ENCODE measurements around the gene TBX18. TPM values are rescaled to one million over a fixed set of nuclear protein-coding genes. Genes with fewer than 3 reads are reported as not detected.

TBX18 gene
- total RNA-seq, 2 donors from 2014 or later, result not detected

- peaks cover 4% of the 10 kb centered on the region for H3K9me3 Mint-ChIP-seq
- H3K27me3 Mint-ChIP-seq, result peaks cover 25% of the 10 kb centered on the region
- H3K36me3 Mint-ChIP-seq (ENCODE audit: low read depth), result no peaks in the 10 kb centered on the region
- no peak overlapping the region for H3K27ac Mint-ChIP-seq
- no peak for ATAC-seq (replicated peaks)
- no peak overlapping the region for H3K4me3 Mint-ChIP-seq
- no peaks in the 10 kb centered on the region for H3K4me1 Mint-ChIP-seq
Measured at GRCh38 chr6:84779380-84779779, 15.0 kb upstream of the TBX18 start.

DNA sequence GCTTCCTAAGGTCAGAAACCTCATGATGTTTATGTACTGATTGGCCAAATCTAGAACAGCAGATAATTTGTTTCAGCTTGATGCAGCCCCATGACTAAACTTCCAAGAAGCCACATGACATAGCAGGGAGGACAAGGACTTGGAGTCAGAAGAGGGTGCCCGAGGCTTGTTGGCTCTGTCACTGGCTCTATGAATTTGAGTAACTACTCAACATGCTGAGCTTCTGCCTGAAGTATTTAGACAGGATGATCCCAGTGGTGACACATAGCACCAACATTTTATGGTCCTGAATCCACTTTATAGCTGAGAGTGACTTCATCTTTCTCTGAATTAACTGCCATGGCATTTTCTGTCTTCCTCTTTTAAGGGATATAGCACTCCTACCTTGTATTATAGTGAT is 13.5 kb upstream of the TBX18 start:
- Mint-ChIP-seq H3K27ac (no peak overlapping the region), H3K27me3 (peaks cover 31% of the 10 kb centered on the region), H3K9me3 (peaks cover 4% of the 10 kb centered on the region), H3K4me1 (no peaks in the 10 kb centered on the region), H3K4me3 (no peak overlapping the region), H3K36me3 (ENCODE audit: low read depth) (no peaks in the 10 kb centered on the region)
- no peak for ATAC-seq (replicated peaks)

DNA sequence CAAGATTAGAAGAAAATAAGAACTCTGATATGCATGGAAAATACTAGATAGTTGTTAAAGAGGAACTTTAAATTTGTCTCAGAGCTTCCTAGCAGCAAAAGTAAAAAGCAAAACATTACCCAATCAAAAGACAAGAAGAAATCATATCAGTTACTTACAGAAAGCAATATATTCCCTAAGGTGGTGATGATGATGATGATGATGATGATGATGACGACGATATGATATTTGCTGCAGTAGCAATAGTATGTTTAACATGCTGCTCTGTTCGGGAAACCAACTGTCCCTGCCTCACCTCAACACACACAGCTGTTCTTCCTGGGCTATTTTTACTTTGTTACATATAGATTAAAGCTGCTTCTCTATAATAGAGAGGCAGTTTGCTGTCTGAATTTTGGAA is 12.0 kb upstream of the TBX18 start:
- Mint-ChIP-seq H3K27ac (no peak overlapping the region), H3K9me3 (peaks cover 4% of the 10 kb centered on the region), H3K36me3 (ENCODE audit: low read depth) (no peaks in the 10 kb centered on the region), H3K4me1 (no peaks in the 10 kb centered on the region), H3K4me3 (no peak overlapping the region), H3K27me3 (peaks cover 42% of the 10 kb centered on the region)
- ATAC-seq (replicated peaks), result no peak

GRCh38 chr6:84775751-84776150 is 11.4 kb upstream of the TBX18 start:
- Mint-ChIP-seq H3K4me1 (no peaks in the 10 kb centered on the region), H3K4me3 (no peak overlapping the region), H3K27ac (no peak overlapping the region), H3K27me3 (peaks cover 47% of the 10 kb centered on the region), H3K9me3 (peaks cover 4% of the 10 kb centered on the region), H3K36me3 (ENCODE audit: low read depth) (no peaks in the 10 kb centered on the region)
- ATAC-seq (replicated peaks), result no peak

GRCh38 chr6:84774985-84775284 is 10.5 kb upstream of the TBX18 start:
- ATAC-seq (replicated peaks), result no peak
- no peak overlapping the region for H3K27ac Mint-ChIP-seq

DNA sequence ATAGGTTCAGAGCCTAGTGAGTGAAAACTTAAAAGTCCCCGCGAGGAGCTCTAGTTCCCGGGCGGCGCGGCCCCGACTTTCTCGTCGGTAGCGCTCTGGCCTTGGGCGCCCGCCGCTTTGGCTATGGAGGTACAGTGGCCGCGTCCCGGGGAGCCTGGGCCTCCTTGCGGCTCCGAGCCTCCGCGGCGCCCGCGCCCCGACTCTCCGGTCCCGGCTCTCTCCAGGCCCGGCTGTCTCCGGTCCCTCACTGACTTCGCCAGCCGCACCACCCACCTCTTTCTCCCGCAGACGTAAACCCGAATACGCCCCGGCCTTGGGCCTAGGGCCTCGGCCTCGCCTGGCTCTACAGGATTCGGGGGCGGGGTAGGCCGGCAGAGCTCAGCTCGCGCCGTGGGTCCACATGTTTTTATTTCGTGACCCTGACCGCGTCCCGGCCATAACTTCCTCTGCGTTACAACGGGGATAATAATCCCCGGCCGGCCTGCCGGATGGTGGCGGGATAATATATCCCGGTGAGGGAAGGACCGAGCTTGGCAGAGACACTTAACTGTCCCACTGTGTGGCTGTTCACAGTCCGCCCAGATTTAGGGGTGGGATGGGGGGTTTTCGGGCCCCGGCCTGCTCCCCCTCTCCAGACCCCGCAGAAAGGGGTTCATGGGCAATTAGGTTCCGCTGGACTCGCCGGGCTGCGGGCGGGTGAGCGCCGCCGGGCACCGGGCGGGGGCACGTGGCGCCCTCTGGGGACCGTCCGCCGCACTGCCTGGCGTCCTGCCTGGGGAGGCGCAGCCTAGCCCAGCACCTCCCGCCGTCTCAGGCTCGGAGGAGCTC is 10.0 kb upstream of the TBX18 start:
- ATAC-seq (replicated peaks), result no peak
- no peak overlapping the region for H3K27ac Mint-ChIP-seq
- H3K27me3 Mint-ChIP-seq, result peaks cover 52% of the 10 kb centered on the region
- no peak overlapping the region for H3K4me3 Mint-ChIP-seq
- H3K4me1 Mint-ChIP-seq, result no peaks in the 10 kb centered on the region
- no peaks in the 10 kb centered on the region for H3K36me3 Mint-ChIP-seq (ENCODE audit: low read depth)
- peaks cover 4% of the 10 kb centered on the region for H3K9me3 Mint-ChIP-seq

More at GRCh38 chr6:84774985-84775284, 10.5 kb upstream of the TBX18 start:
- peaks cover 4% of the 10 kb centered on the region for H3K9me3 Mint-ChIP-seq
- no peaks in the 10 kb centered on the region for H3K36me3 Mint-ChIP-seq (ENCODE audit: low read depth)
- H3K4me3 Mint-ChIP-seq, result no peak overlapping the region
- peaks cover 47% of the 10 kb centered on the region for H3K27me3 Mint-ChIP-seq
- H3K4me1 Mint-ChIP-seq, result no peaks in the 10 kb centered on the region

- peaks cover 4% of the 10 kb centered on the region for H3K9me3 Mint-ChIP-seq
- H3K36me3 Mint-ChIP-seq (ENCODE audit: low read depth), result no peaks in the 10 kb centered on the region
- no peak overlapping the region for H3K27ac Mint-ChIP-seq
- H3K27me3 Mint-ChIP-seq, result peaks cover 59% of the 10 kb centered on the region
- no peak overlapping the region for H3K4me3 Mint-ChIP-seq
- no peaks in the 10 kb centered on the region for H3K4me1 Mint-ChIP-seq
- ATAC-seq (replicated peaks), result no peak
Measured at GRCh38 chr6:84773431-84774156, 9.2 kb upstream of the TBX18 start.

- H3K36me3 Mint-ChIP-seq (ENCODE audit: low read depth), result no peaks in the 10 kb centered on the region
- H3K4me1 Mint-ChIP-seq, result no peaks in the 10 kb centered on the region
- no peak overlapping the region for H3K4me3 Mint-ChIP-seq
- H3K27ac Mint-ChIP-seq, result no peak overlapping the region
- no peak for ATAC-seq (replicated peaks)
- H3K9me3 Mint-ChIP-seq, result peaks cover 1% of the 10 kb centered on the region
- peaks cover 62% of the 10 kb centered on the region for H3K27me3 Mint-ChIP-seq
Measured at GRCh38 chr6:84773133-84773430, 8.7 kb upstream of the TBX18 start.

DNA sequence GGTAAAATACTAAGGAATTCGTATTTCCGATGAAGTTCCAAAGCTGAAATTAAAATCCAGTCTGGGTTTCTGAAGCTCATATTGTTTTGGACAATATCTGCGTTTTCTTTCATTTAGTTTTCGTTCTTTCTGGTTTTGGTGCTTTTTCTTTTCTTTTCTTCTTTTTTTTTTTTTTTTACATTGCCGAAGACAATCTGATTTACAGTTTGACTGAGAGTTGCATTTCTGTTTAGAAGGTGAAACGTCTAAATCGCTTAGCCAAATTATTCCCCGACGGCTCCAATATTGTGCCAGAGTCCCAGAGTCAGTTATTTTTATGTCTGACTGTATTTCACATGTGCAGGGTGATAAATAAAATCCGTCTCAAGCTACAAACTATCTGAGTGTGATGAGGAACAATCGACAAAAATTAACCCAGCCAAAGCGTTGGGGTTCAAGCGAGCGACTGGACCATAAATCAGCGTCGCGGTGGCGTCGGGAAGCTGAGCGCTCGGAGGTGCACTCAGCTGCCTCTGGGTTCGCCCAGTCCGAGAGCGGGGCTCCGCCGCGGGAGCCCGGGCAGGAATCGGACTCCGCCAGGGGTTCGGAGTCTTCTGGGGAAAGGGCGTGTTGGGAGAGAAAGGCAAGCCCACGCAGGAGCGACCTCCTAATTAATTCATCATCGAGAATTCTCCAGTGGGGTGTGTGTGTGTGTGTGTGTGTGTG is 8.2 kb upstream of the TBX18 start:
- Mint-ChIP-seq H3K4me3 (no peak overlapping the region), H3K4me1 (no peaks in the 10 kb centered on the region), H3K9me3 (peaks cover 3% of the 10 kb centered on the region), H3K36me3 (ENCODE audit: low read depth) (no peaks in the 10 kb centered on the region), H3K27me3 (peaks cover 64% of the 10 kb centered on the region), H3K27ac (no peak overlapping the region)
- no peak for ATAC-seq (replicated peaks)

GRCh38 chr6:84771756-84772356 is 7.5 kb upstream of the TBX18 start:
- no peaks in the 10 kb centered on the region for H3K4me1 Mint-ChIP-seq
- no peak overlapping the region for H3K27ac Mint-ChIP-seq
- H3K36me3 Mint-ChIP-seq (ENCODE audit: low read depth), result no peaks in the 10 kb centered on the region

DNA sequence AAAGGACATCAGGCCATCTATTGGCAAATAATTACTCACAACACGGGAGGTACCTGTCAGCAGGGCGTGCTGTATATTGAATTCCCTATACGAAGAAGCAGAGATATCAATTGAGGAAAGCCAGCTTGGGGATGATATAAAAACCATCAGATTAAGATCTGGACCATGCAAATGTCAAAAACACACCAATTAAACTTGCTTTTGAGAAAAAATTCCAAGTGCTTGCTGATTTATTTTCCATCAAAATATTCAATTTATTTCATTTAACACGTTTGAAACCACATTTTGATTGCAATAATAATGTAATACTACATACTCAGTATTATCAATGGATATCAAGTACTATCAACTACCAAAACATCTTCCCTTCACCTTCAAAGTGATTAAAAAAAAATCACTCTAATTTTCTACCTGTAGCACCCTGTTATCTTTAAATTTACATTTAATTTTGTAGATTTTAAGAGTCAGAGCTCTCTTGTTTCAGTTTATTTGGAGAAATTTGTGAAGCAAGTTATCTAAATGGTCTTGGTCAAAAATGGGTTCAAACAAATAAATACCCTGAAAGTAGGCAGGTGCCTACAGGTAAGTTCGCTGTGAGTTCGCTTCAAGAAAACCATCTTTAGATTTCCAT is 6.8 kb upstream of the TBX18 start:
- Mint-ChIP-seq H3K27me3 (peaks cover 62% of the 10 kb centered on the region), H3K9me3 (peaks cover 3% of the 10 kb centered on the region), H3K4me3 (no peak overlapping the region), H3K36me3 (ENCODE audit: low read depth) (no peaks in the 10 kb centered on the region), H3K27ac (no peak overlapping the region), H3K4me1 (no peaks in the 10 kb centered on the region)
- no peak for ATAC-seq (replicated peaks)

More at GRCh38 chr6:84771756-84772356, 7.5 kb upstream of the TBX18 start:
- Mint-ChIP-seq H3K9me3 (peaks cover 3% of the 10 kb centered on the region), H3K4me3 (no peak overlapping the region), H3K27me3 (peaks cover 66% of the 10 kb centered on the region)
- no peak for ATAC-seq (replicated peaks)

- ATAC-seq (replicated peaks), result no peak
- Mint-ChIP-seq H3K4me3 (no peak overlapping the region), H3K4me1 (no peaks in the 10 kb centered on the region), H3K36me3 (ENCODE audit: low read depth) (no peaks in the 10 kb centered on the region), H3K9me3 (peaks cover 3% of the 10 kb centered on the region), H3K27ac (no peak overlapping the region), H3K27me3 (peaks cover 62% of the 10 kb centered on the region)
Measured at GRCh38 chr6:84770521-84770920, 6.1 kb upstream of the TBX18 start.

GRCh38 chr6:84769306-84769705 is 4.9 kb upstream of the TBX18 start:
- Mint-ChIP-seq H3K27ac (no peak overlapping the region), H3K9me3 (peaks cover 3% of the 10 kb centered on the region), H3K4me3 (no peak overlapping the region), H3K4me1 (no peaks in the 10 kb centered on the region), H3K36me3 (ENCODE audit: low read depth) (peaks cover 2% of the 10 kb centered on the region), H3K27me3 (peaks cover 65% of the 10 kb centered on the region)
- ATAC-seq (replicated peaks), result no peak

DNA sequence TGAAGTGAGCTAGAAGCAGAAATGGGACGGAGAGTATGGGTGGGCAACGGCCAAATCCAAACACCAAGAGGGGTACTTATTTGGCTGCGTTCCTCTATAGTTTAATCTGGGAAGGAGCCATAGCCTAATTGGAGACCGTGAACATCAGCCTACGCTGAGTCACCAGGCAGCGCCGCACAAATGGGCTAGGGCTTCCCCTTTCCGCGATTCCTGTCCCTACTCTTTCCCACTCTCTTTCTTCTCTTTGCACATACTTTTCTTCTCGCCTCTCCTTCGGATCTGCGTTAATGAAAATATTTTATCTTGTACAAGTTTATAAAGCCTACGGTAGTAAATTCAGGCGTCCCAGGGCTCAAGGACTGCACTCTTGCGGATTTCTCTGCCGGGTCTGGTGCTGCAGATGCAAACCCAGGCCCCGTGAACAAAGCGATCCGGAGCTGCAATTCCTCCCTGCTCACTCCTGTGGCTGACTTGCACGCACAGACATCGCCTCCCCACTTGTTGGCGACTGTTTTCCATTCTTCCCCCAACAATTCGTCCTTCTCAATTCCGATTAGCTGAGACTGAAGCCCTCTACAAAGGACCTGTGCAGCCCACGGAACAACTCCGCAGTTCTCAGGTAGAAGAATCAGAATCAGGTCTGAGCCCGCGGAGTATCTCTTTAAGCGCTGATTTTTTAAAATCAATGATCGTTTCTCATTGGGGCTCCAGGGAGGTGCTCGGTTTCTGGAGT is 4.2 kb upstream of the TBX18 start:
- Mint-ChIP-seq H3K9me3 (peaks cover 3% of the 10 kb centered on the region), H3K27ac (no peak overlapping the region), H3K27me3 (peaks cover 64% of the 10 kb centered on the region), H3K4me1 (no peaks in the 10 kb centered on the region), H3K4me3 (no peak overlapping the region), H3K36me3 (ENCODE audit: low read depth) (peaks cover 5% of the 10 kb centered on the region)
- ATAC-seq (replicated peaks), result no peak
